HUDEP-2 (cell line): ENCODE results near the gene UTF1.

Experiments
- DNase-seq, 76 experiments: peaks; one replicate each; lab custom pipeline; 2025; ENCODE audit not compliant: unreplicated experiment in 76 of 76; lab: John Stamatoyannopoulos, UW

Gene UTF1

DNA sequence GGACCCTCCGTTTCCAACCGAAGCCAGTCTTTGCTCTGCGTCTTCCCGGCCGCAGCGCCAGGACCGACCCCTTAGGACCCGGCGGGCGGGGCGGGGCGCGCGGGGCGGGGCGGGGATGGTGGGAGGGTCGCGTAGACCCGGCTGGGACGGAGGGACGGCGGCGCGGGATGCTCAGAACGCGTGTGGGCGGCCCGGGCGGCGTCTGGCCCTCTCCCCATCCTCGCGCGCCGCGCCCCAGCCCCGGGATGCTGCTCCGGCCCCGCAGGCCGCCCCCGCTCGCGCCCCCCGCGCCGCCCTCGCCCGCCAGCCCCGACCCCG lies at the start of gene UTF1:
TSS of gene UTF1 (plus strand) at position 174 of the 318 bp plus-strand sequence. CDS start at position 246, 72 bp downstream.
- no peak for DNase-seq

- DNase-seq, result no peak
These were observed 48.9 kb upstream of the UTF1 start for GRCh38 chr10:133180965-133181639.

- DNase-seq, result no peak
These were observed 47.8 kb upstream of the UTF1 start for GRCh38 chr10:133182190-133182589.

GRCh38 chr10:133182791-133183645 lies 47.0 kb upstream of the UTF1 start:
- DNase-seq, result no peak

DNA sequence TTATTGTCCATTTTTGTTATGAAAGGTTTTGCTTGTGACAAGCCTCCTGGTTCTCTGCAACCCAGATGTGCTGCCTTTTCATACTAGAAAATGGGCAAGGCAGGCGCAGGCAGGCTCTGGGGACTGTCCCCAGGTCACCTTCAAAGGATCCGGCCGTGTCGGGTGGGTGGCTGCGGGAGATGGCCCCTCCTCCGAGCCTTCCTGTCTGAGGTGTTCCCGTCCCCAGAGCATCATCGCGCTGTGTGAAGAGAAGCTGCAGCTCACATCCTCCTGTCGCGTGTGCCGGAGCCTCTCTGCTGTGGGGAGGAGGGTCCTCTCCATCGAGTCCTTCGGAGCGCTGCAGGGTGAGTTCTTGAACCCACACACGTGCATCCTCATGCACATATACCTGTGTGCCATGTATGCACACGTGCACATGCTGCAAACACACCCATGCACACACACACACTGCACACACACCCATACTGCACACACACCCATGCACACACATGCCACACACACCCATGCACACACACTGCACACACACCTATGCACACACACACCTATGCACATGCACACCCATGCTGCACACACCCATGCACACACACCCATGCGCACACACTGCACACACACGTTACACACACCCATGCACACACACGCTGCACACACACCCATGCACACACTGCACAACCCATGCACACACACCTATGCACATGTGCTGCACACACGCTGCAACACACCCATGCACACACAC lies 46.2 kb upstream of the UTF1 start:
- DNase-seq, result no peak

DNA sequence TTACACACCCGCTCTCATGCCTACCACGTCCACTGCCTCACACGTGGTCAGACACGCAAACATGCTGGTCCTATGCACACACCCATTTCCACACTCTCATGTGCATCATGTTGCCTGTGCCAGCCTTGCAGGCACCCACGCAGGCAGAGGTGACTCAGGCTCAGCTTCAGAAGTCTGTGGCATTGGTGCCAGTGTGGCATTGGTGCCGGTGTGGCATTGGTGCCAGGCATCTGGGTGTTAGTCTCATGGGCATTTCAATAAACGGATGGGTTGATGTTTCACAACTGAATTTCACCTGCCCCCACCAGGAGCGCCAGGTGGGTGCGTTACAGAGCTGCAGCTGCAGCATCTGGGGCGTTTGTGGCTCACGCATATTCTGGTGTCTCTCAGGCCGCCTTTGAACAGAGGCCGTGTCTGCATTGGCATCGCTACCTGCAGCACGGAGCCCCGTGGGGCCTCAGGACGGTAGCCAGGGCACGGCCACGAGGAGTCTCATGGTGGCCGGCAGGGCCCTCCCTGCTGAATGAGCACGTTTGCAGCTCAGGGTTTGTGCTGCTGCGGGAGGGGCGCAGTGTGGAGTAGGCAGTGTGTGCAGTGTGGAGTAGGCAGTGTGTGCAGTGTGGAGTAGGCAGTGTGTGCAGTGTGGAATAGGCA lies 45.3 kb upstream of the UTF1 start:
- no peak for DNase-seq

DNA sequence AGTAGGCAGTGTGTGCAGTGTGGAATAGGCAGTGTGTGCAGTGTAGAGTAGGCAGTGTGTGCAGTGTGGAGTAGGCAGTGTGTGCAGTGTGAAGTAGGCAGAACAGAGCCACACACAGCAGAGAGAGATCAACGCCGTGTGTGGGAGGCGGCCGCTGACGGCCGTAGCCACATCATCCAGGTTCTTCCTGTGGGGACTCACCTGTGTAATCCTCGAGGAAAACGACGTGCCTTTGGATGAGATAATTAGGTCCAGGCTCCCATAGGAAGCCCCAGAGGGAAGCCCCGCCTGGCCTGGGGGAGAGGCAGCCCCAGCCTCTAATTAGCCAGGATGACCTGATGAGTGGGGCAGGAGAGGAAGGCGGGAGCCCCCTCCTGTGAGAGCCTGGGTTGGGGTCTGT lies 44.6 kb upstream of the UTF1 start:
- DNase-seq, result no peak

- DNase-seq, result no peak
These were observed 44.1 kb upstream of the UTF1 start for GRCh38 chr10:133185916-133186315.

GRCh38 chr10:133186416-133187090 lies 43.5 kb upstream of the UTF1 start:
- DNase-seq, result no peak

DNA sequence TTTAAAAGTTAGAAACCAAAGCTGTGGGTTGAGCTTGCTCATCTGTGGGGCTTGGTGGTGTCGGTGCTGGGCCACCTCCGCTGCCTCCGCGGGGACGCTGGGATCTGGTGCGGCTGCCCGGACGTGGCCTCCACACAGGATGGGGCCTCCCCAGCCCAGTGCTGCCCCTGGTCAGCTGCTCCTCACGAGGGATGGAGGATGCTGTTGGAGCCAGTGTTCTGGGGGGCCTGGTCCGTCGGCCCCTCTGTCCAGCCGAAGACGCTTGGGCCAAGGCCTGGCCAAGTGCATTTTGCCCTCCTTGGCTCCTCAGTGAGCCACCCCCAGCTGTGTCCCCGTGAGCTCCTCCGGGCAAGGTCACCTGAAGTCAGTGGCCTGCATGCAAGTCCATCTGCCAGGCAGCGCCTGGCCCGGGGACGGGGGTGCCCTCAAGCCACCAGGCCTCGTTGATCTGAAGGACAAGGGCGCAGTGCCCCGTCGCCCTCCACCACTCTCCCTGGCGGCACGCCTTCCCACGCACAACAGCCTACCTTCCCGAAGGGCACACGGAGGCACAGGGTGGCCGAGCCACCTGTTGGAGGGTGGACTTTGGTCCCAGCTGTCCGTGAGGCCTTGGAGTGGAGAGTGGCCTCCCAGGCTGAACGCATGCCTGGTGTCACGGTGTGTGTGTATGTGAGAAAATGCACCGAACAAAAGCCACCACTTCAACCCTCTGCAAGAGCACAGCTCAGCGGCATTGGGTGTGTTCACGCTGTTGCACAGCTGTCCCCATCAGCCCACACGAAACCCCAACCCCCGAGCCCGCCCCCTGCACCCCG lies 42.7 kb upstream of the UTF1 start:
- no peak for DNase-seq

GRCh38 chr10:133187906-133188681 lies 41.9 kb upstream of the UTF1 start:
- DNase-seq, result no peak

DNA sequence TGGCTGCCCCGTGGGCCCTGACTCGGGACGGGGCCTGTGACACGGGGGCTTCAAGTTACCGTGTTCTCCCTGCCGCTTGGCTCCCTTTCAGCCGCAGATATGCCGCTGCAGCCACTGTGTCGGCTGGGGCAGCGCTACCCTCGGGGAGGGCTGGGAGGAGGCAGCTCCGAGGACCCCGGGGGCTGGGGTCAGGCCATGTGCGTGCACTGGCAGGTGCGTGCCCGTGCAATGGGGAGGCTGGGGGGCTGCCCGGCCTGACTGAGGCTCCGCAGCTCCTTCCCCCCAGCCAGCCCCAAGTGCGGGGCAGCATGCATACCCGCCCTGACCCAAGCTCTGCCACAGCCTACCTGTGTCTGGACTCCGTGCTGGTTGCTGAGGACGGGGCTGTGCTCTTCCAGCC lies 40.8 kb upstream of the UTF1 start:
- no peak for DNase-seq

- DNase-seq, result no peak
These were observed 40.3 kb upstream of the UTF1 start for GRCh38 chr10:133189726-133190125.

- DNase-seq, result no peak
These were observed 39.8 kb upstream of the UTF1 start for GRCh38 chr10:133190225-133190624.

DNA sequence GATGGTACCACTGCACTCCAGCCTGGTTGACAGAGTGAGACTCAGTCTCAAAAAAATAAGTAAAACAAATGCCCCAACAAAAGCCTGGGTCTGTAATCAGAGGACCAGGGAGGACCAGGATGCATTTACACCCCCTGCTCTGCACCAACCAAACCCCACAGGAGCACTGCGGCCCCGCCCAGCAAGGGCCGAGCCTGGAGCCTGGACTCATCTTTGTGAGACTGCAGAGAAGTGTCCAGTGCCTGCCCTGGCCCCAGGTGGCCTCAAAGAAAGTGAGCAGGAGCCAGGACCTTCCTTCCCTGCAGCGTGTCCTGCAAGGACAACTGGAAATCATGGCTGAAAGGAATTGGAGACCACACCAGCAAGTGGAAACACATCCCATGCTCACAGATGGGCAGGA lies 38.4 kb upstream of the UTF1 start:
- no peak for DNase-seq

DNA sequence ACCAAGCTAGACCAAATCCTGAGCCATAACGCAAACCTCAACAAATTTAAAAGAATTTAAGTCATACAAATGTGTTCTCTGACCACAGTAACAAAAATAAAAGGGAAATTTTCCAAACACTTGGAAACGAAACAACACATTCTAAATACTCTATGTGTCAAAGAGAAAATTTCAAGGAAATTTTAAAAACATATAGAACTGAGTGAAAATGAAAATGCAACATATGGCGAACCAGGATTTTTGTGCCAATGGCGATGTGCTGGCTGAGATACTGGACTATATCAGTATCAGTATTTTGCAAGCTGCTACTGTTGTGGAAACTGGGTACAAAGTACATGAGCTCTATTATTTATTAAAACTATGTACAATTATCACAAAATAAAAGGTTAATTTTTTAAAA lies 35.9 kb upstream of the UTF1 start:
- DNase-seq, result no peak

- no peak for DNase-seq
These were observed 34.9 kb upstream of the UTF1 start for GRCh38 chr10:133195096-133195495.

GRCh38 chr10:133195611-133196010 lies 34.4 kb upstream of the UTF1 start:
- DNase-seq, result no peak
